T-cell (primary cell): ENCODE results near the gene LINC01488. TPM values are rescaled to one million over a fixed set of nuclear protein-coding genes. Genes with fewer than 3 reads are reported as not detected.

Source experiments
- ATAC-seq, 4 experiments: fragments of 200-7000 bp in 3 of 4; fragments of 150-1000 bp in 1 of 4; cut with Tn5 transposase; replicated peaks in 1 of 4; 1 replicate in 3 of 4; 2 replicates in 1 of 4; pipeline ENCODE4 v1.10.0; 2021; ENCODE audit warnings: moderate library complexity in 3 of 4, mild to moderate bottlenecking in 2 of 4, moderate number of reproducible peaks in 1 of 4
- CTCF ChIA-PET, 2 donors: fragments of 300-600 bp; sonication (Branson Sonifier 250); formaldehyde crosslinking; loops; one replicate each; lab custom pipeline; 2022; ENCODE audit warnings: antibody characterized with exemption in 2 of 2; lab: Charles Lee
- POLR2A ChIA-PET, 2 donors: fragments of 300-600 bp; sonication (Branson Sonifier 250); formaldehyde crosslinking; loops; one replicate each; lab custom pipeline; 2022; ENCODE audit warnings: antibody characterized with exemption in 2 of 2; lab: Charles Lee
- DNase-seq, 35 experiments: peaks; one replicate each; pipeline versions ENCODE4 v3.0.0 to v3.0.0-alpha.2; 2013 to 2023
- H3K27ac ChIP-seq: one replicate; pipeline ENCODE4 v1.5.1; 2013; ENCODE audit warnings: low read length
- H3K27me3 ChIP-seq, 2 experiments: replicated peaks in 1 of 2; 1 replicate in 1 of 2; 2 replicates in 1 of 2; pipeline versions ENCODE4 v1.6.1 to v1.7.0; 2013; ENCODE audit warnings: low read length in 1 of 2, mixed read lengths in 1 of 2; ENCODE audit not compliant: control insufficient read depth in 2 of 2, insufficient read depth in 2 of 2; ENCODE audit errors: extremely low read depth in 1 of 2
- H3K36me3 ChIP-seq, 2 donors: 1 replicate in 1 of 2; 2 replicates in 1 of 2; pipeline versions ENCODE4 v1.6.1 to v1.7.0; 2013; ENCODE audit warnings: low read length in 1 of 2; ENCODE audit not compliant: control insufficient read depth in 2 of 2, insufficient read depth in 1 of 2; ENCODE audit errors: extremely low read depth in 1 of 2
- H3K4me1 ChIP-seq, 2 experiments: 1 replicate in 1 of 2; 2 replicates in 1 of 2; pipeline versions ENCODE4 v1.6.1 to v1.7.0; 2013; ENCODE audit warnings: low read length in 2 of 2, mixed read lengths in 1 of 2; ENCODE audit not compliant: insufficient read depth in 2 of 2, control insufficient read depth in 1 of 2; ENCODE audit errors: extremely low read depth in 1 of 2
- H3K4me3 ChIP-seq, 2 donors: 1 replicate in 1 of 2; 2 replicates in 1 of 2; pipeline versions ENCODE4 v1.5.1 to v1.7.0; 2013; ENCODE audit warnings: mild to moderate bottlenecking in 2 of 2, low read length in 1 of 2, moderate library complexity in 1 of 2; ENCODE audit not compliant: control insufficient read depth in 1 of 2; ENCODE audit errors: extremely low read depth in 1 of 2
- H3K9me3 ChIP-seq: 2 replicates; pipeline ENCODE4 v1.7.0; 2013
- H3K27ac Mint-ChIP-seq, 2 donors: one replicate each; pipeline ENCODE4 v1.8.0; 2020 to 2021; ENCODE audit warnings: mild to moderate bottlenecking in 2 of 2, mixed read lengths in 2 of 2
- H3K27me3 Mint-ChIP-seq, 2 donors: one replicate each; pipeline ENCODE4 v1.8.0; 2021 to 2022; ENCODE audit warnings: mixed read lengths in 2 of 2
- H3K36me3 Mint-ChIP-seq: one replicate; pipeline ENCODE4 v1.8.0; 2021; ENCODE audit warnings: mixed read lengths
- H3K4me1 Mint-ChIP-seq, 3 donors: one replicate each; pipeline ENCODE4 v1.8.0; 2020 to 2022; ENCODE audit warnings: mixed read lengths in 3 of 3, mild to moderate bottlenecking in 1 of 3
- H3K4me3 Mint-ChIP-seq, 3 donors: one replicate each; pipeline ENCODE4 v1.8.0; 2020 to 2022; ENCODE audit warnings: mild to moderate bottlenecking in 3 of 3, mixed read lengths in 3 of 3, moderate library complexity in 3 of 3
- H3K9me3 Mint-ChIP-seq, 3 donors: one replicate each; pipeline ENCODE4 v1.8.0; 2020 to 2022; ENCODE audit warnings: mixed read lengths in 3 of 3
- WGBS: methylation state at CpG from one replicate; pipeline ENCODE4 v1.1.5; 2013; ENCODE audit warnings: missing lambda C conversion rate; ENCODE audit not compliant: insufficient coverage; 5-methylcytosine and 5-hydroxymethylcytosine counted together
- total RNA-seq, 35 experiments: library from RNA in 6 of 35; stranded (reverse) in 6 of 35; fragments of 120-200 nt in 1 of 35; gene quantifications; one replicate each; pipeline versions ENCODE4 v1.2.1 to v1.2.4 and lab custom pipeline; 2013 to 2026

The LINC01488 gene
- total RNA-seq, 5 donors from 2014 or later (not counting 1 experiment from before 2014, with no cell fraction given) = not detected

- H3K4me3 ChIP-seq = no peak overlapping the region
- 76% methylated on average over 7 of the region's 7 CpGs for WGBS
- Mint-ChIP-seq H3K9me3 (no peaks in the 10 kb centered on the region), H3K4me1 (peaks cover 1 to 15% (median 7%) of the 10 kb centered on the region in 3 donors), H3K36me3 (no peaks in the 10 kb centered on the region), H3K27ac (no peak overlapping the region), H3K27me3 (peaks cover 10 to 14% of the 10 kb centered on the region in 2 donors), H3K4me3 (no peak overlapping the region)
- no peak for ATAC-seq
- H3K9me3 ChIP-seq = no peaks in the 10 kb centered on the region
- no peak overlapping the region for H3K27ac ChIP-seq
- ChIA-PET POLR2A (no interaction called here), CTCF (no interaction called here)
- peaks cover 0 to 42% of the 10 kb centered on the region in 2 experiments for H3K27me3 ChIP-seq
- no peak for DNase-seq
- no peaks in the 10 kb centered on the region for H3K4me1 ChIP-seq
- no peaks in the 10 kb centered on the region for H3K36me3 ChIP-seq
These were observed 54.4 kb downstream of the LINC01488 start for GRCh38 chr11:69535908-69536307.

- no peak overlapping the region for H3K27ac ChIP-seq
- H3K4me3 ChIP-seq = no peak overlapping the region
- CTCF ChIA-PET = no interaction called here
- peaks cover 8 to 10% of the 10 kb centered on the region in 2 donors for H3K27me3 Mint-ChIP-seq
- 73% methylated on average over 2 of the region's 9 CpGs for WGBS
- no peak overlapping the region for H3K4me3 Mint-ChIP-seq
- POLR2A ChIA-PET = no interaction called here
- H3K36me3 Mint-ChIP-seq = no peaks in the 10 kb centered on the region
- H3K9me3 ChIP-seq = no peaks in the 10 kb centered on the region
- no peaks in the 10 kb centered on the region for H3K9me3 Mint-ChIP-seq
- ATAC-seq = no peak
- H3K27ac Mint-ChIP-seq = no peak overlapping the region
- H3K4me1 ChIP-seq = no peaks in the 10 kb centered on the region
- peaks cover 0 to 42% of the 10 kb centered on the region in 2 experiments for H3K27me3 ChIP-seq
- H3K4me1 Mint-ChIP-seq = peaks cover 1 to 10% (median 7%) of the 10 kb centered on the region in 3 donors
- H3K36me3 ChIP-seq = no peaks in the 10 kb centered on the region
- no peak for DNase-seq
These were observed 54.9 kb downstream of the LINC01488 start for GRCh38 chr11:69536406-69536805.

GRCh38 chr11:69537126-69537525 is 55.7 kb downstream of the LINC01488 start:
- CTCF ChIA-PET = no interaction called here
- H3K27ac Mint-ChIP-seq = no peak overlapping the region
- Histone ChIP-seq H3K27me3 (peaks cover 0 to 38% of the 10 kb centered on the region in 2 experiments), H3K27ac (no peak overlapping the region), H3K36me3 (no peaks in the 10 kb centered on the region), H3K4me3 (no peak overlapping the region), H3K9me3 (no peaks in the 10 kb centered on the region), H3K4me1 (no peaks in the 10 kb centered on the region)
- DNase-seq = no peak
- peaks cover 7 to 10% of the 10 kb centered on the region in 2 donors for H3K27me3 Mint-ChIP-seq
- 89% methylated on average over 10 of the region's 10 CpGs for WGBS
- no peak for ATAC-seq
- no peaks in the 10 kb centered on the region for H3K36me3 Mint-ChIP-seq
- H3K4me3 Mint-ChIP-seq = no peak overlapping the region
- H3K9me3 Mint-ChIP-seq = no peaks in the 10 kb centered on the region
- POLR2A ChIA-PET = no interaction called here
- H3K4me1 Mint-ChIP-seq = peaks cover 1 to 7% (median 5%) of the 10 kb centered on the region in 3 donors

GRCh38 chr11:69537855-69538640 is 56.6 kb downstream of the LINC01488 start:
- POLR2A ChIA-PET = no interaction called here
- no peaks in the 10 kb centered on the region for H3K36me3 ChIP-seq
- peaks cover 1 to 7% (median 5%) of the 10 kb centered on the region in 3 donors for H3K4me1 Mint-ChIP-seq

GRCh38 chr11:69538854-69539253 is 57.4 kb downstream of the LINC01488 start:
- ATAC-seq (no peak), DNase-seq (no peak)
- Histone ChIP-seq H3K36me3 (no peaks in the 10 kb centered on the region), H3K27ac (no peak overlapping the region), H3K4me1 (no peaks in the 10 kb centered on the region), H3K27me3 (peaks cover 0 to 45% of the 10 kb centered on the region in 2 experiments), H3K4me3 (no peak overlapping the region), H3K9me3 (no peaks in the 10 kb centered on the region)
- H3K4me3 Mint-ChIP-seq = no peak overlapping the region
- peaks cover 15 to 17% of the 10 kb centered on the region in 2 donors for H3K27me3 Mint-ChIP-seq
- H3K27ac Mint-ChIP-seq = no peak overlapping the region
- H3K36me3 Mint-ChIP-seq = no peaks in the 10 kb centered on the region
- ChIA-PET POLR2A (no interaction called here), CTCF (no interaction called here)
- WGBS = 99% methylated on average over 8 of the region's 8 CpGs
- H3K9me3 Mint-ChIP-seq = no peaks in the 10 kb centered on the region
- H3K4me1 Mint-ChIP-seq = peaks cover 1 to 7% (median 5%) of the 10 kb centered on the region in 3 donors

More at GRCh38 chr11:69537855-69538640, 56.6 kb downstream of the LINC01488 start:
- no peak overlapping the region for H3K4me3 ChIP-seq
- peaks cover 0 to 44% of the 10 kb centered on the region in 2 experiments for H3K27me3 ChIP-seq
- CTCF ChIA-PET = no interaction called here
- Mint-ChIP-seq H3K27ac (no peak overlapping the region), H3K9me3 (no peaks in the 10 kb centered on the region), H3K36me3 (no peaks in the 10 kb centered on the region), H3K27me3 (peaks cover 11 to 16% of the 10 kb centered on the region in 2 donors), H3K4me3 (no peak overlapping the region)
- no peak overlapping the region for H3K27ac ChIP-seq
- DNase-seq (no peak), ATAC-seq (no peak)
- no peaks in the 10 kb centered on the region for H3K4me1 ChIP-seq
- H3K9me3 ChIP-seq = no peaks in the 10 kb centered on the region
- 83% methylated on average over 10 of the region's 12 CpGs for WGBS

GRCh38 chr11:69539416-69540117 is 58.1 kb downstream of the LINC01488 start:
- peak overlapping the region in 1 of 2 donors; percentile 36 for H3K27ac Mint-ChIP-seq
- ChIA-PET POLR2A (no interaction called here), CTCF (no interaction called here)
- H3K4me1 Mint-ChIP-seq = peaks cover 1 to 7% (median 5%) of the 10 kb centered on the region in 3 donors
- peaks cover 0 to 51% of the 10 kb centered on the region in 2 experiments for H3K27me3 ChIP-seq
- peak overlapping the region in 1 of 3 donors; percentile 15 for H3K4me3 Mint-ChIP-seq
- no peaks in the 10 kb centered on the region for H3K9me3 ChIP-seq
- H3K27me3 Mint-ChIP-seq = peaks cover 22 to 24% of the 10 kb centered on the region in 2 donors
- no peak for ATAC-seq
- H3K4me1 ChIP-seq = no peaks in the 10 kb centered on the region
- no peaks in the 10 kb centered on the region for H3K36me3 ChIP-seq
- H3K27ac ChIP-seq = no peak overlapping the region
- H3K9me3 Mint-ChIP-seq = no peaks in the 10 kb centered on the region
- 25% methylated on average over 9 of the region's 14 CpGs for WGBS
- no peak overlapping the region for H3K4me3 ChIP-seq
- H3K36me3 Mint-ChIP-seq = no peaks in the 10 kb centered on the region
- peak in 1 of 35 experiments; percentile 16 for DNase-seq
